Measurements from ENCODE around the gene COASY.
"Not testable (repeated sequence)": the region's sequence is repeated elsewhere in the genome, so short reads cannot be mapped to it uniquely, and the experiment has no call there.

Gene COASY

DNA sequence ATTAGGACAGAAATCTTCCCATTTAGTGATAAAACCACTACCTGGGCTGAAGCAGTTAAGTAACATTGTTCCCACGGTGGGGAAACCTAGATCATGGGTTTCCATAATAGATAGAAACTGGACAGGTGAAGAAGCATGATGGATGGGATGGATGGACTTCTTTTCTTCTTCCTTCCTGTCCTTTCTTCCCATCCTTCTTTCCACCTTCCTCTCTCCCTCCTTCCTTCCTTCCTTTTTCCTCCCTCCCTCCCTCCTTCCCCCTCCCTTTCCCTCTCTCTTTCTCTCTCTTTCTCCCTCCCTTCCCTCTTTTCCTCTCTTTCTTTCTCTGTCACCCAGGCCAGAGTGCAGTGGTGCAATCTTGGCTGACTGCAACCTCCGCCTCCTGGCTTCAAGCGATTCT, 12.5 kb downstream of the COASY start:
- no peak for DNase-seq (ENCODE audit: low read depth)

GRCh38 chr17:42577140-42577531, 15.2 kb downstream of the COASY start:
- no peak for DNase-seq (ENCODE audit: low read depth)

DNA sequence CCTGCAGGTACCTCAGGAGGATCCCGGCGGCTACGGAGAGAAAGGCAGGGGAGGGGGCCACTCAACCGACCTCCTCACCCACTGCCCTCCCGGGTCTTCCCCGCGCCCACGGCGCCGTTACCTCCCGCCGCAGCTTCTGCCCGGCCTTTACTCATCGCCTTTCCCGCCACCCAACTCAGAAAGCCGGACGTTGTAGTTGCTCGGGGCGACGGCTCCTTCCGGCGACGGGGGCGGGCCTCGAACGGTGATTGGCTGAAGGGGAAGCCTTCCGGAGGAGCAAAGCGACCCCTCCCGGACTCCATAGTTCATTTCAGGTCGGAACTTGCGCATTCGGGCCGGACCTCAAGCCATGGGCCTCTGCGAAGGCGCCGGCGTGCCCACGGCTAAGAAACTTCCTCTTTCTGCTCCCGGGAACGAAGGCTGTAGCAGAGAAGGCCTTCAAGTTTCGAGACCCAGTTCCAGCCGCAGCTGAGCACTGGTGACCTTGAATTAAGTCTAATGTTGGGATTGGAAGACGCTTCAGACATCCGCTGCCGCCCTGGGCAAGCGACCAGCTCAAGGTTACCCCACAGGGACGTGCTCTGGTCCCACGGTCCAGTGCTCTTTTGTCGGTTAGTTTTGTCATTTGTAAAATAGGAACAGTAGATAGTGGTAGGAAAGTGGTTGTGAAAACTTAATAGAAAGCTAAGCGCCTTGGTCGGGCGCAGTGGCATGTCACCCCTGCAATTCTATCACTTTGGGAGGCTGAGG, 15.8 kb downstream of the COASY start, which contains the start of gene PSMC3IP:
PSMC3IP (minus strand) TSS at position 198 of the 750 bp plus-strand sequence; CDS start at position 155, 43 bp downstream.
- DNase-seq (ENCODE audit: low read depth), result peak; percentile 84

GRCh38 chr17:42578282-42578869, 16.4 kb downstream of the COASY start:
- peak; percentile 61 for DNase-seq (ENCODE audit: low read depth)

DNA sequence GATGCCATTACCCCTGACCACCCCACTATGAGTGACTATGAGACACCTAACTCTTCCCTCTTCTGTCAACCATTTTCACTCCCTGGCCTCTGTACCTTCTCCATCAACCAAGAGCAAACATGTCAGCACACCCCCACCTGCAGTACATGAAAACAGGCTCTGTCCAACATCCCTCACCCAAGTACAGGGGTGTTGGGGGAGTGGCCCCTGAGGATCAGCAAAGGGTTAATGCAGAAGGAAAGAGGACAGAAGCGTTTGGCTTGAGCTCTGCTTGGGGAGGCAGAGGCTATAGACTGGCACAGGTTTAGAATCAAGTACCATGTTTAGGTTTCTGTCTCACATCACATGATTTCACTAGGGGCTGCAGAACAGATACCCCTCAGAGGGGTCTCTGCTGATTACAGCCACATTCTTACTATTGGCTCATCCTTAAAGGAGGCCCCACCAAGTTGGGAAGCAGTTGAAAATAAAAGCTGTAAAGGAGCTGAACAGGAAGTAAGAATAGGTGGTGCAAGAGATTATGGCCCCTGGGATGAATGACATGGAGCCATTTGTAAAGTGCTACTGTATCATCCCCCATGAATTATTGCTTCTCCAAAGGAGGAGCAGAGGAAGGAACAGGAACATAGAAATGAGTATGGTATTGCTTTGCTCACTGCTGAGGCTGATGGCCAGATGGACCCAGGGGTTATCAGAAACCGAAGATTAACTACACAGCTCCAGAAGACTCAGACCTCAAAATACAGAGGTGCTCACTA, 18.0 kb downstream of the COASY start:
- DNase-seq (ENCODE audit: low read depth), result no peak

GRCh38 chr17:42581744-42582270, 19.9 kb downstream of the COASY start:
- no peak for DNase-seq (ENCODE audit: low read depth)

- DNase-seq (ENCODE audit: low read depth), result no peak
Observed at GRCh38 chr17:42584880-42585279, 22.9 kb downstream of the COASY start.

GRCh38 chr17:42585353-42585752, 23.4 kb downstream of the COASY start:
- no peak for DNase-seq (ENCODE audit: low read depth)

GRCh38 chr17:42586514-42587230, 24.7 kb downstream of the COASY start:
- no peak for DNase-seq (ENCODE audit: low read depth)

DNA sequence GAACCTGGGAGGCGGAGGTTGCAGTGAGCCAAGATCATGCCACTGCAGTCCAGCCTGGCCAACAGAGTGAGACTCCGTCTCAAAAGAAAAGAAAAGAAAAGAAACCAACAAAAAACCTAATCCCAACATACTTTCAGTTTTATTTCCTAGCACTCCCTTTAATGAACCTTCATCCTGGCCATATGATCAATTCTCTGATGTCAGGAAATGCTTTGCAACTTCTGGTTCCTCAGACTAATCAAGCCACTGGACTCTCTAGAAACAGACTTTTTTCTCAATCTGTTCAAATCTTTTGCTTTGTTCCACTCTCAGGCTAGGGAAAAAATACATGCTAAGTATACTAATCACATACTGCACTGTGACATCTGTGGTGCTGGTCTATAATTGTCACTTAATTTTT, 28.9 kb downstream of the COASY start:
- no peak for DNase-seq (ENCODE audit: low read depth)

DNA sequence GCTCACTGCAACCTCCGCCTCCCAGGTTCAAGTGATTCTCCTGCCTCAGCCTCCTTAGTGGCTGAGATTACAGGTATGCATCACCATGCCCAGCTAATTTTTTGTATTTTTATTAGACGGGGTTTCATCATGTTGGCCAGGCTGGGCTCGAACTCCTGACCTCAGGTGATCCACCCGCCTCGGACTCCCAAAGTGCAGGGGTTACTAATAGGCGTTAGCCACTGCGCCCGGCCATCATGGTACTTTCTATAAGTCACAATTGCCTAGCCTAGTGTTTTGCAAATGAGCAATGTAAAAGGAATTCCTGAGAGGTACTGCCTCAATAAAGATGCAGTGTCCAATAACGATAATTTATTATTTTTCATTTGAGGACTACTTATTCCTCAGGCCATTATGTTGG, 29.5 kb downstream of the COASY start:
- DNase-seq (ENCODE audit: low read depth), result no peak

- no peak for DNase-seq (ENCODE audit: low read depth)
Observed at GRCh38 chr17:42596386-42596785, 34.4 kb downstream of the COASY start.

- no peak for DNase-seq (ENCODE audit: low read depth)
Observed at GRCh38 chr17:42598905-42599304, 37.0 kb downstream of the COASY start.

- no peak for DNase-seq (ENCODE audit: low read depth)
Observed at GRCh38 chr17:42603318-42603717, 41.4 kb downstream of the COASY start.

- DNase-seq (ENCODE audit: low read depth), result no peak
Observed at GRCh38 chr17:42607769-42608168, 45.8 kb downstream of the COASY start.

DNA sequence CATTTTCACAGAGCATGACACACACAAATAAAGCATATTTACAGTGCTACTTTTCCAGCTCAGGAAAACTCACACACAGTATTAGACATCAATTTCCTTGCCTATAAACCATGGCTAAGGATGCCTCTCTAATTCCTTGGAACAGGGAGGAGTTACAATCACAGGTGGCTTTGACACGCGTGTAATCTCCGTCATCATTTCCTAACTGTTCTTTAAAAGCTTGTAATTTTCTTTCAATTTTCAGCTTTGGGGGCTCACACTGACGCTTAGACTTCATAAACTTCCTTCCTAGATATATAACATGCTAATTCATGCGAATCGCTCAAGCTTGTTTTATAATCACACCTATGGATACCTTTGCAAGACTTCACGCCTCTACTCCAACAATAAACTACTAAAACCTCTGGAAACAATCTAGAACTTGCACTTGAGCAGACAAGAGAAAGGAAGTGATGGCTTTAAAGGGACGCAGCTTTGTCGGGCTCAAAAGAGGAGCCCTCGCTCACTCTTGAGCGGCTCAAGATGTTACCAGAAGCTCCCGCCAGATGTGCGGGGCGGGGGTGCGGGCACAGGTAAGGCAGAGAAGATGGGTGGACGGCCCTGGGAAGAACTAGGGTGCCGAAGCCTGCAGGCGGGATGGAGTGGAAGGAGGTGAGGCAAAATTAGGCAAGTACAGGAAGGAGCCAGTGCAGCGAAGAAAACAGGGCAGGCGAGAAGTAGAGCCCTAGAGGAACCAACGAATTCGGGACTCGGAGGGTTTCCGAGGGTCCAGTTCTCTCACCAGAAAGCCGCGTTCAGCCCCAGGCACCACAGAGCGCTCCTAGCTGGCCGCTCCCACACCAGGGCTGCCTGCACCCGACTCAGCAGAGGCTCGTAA, 46.6 kb downstream of the COASY start:
- DNase-seq (ENCODE audit: low read depth), result no peak

DNA sequence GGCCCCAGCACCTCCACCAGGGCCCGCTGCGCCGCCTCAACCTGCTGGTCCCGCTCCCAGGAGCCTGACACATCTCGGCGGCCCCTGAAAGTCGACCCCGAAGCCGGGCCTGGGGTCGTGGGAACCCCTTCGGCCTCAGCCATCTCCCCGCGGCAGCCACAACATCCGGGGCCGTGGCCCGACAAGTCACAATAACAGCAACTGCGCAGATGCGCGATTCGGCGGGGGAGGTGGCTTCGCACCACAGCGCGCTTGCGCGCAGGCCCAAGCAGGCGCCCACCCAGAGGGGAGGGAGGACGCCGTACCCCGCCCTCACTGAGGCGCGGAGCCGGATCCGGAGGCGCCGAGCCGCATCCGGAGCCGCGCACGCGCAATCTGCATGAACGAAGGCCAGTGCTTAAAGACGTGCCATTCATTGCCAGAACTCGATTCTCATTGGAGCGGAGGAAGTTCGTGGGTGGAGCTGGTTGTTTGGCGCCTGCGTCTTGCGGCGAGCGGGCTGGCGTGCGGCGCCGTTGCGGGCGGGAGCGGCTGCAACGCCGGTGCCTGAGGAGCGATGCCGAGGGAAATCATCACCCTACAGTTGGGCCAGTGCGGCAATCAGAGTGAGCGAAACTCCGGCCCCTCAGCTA, 47.4 kb downstream of the COASY start, which contains the start of the genes RETREG3 and TUBG1:
RETREG3 (minus strand) TSS at position 193 of the 632 bp plus-strand sequence; CDS start at position 143, 50 bp downstream.
TUBG1 (plus strand) TSS at position 502 of the 632 bp plus-strand sequence; CDS start at position 557, 55 bp downstream.
- peak; percentile 97 for DNase-seq (ENCODE audit: low read depth)

GRCh38 chr17:42609814-42610801, 48.2 kb downstream of the COASY start:
- DNase-seq (ENCODE audit: low read depth), result not testable (repeated sequence)

DNA sequence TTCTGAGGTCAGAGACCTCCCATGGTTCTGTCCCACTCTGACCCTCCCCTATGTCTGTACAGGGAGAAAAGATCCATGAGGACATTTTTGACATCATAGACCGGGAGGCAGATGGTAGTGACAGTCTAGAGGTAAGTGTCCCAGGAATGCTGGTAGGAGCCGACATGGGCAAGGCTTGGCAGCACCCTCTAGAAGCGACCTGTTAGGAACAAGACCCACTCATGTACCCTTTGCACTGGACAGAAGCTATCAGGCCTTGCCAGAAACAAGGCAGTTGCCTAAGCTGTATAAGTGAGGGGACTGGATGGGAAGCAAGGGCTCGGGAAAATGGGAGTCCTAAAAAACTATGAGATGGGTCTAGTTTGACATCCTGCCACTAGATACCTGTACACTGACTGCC, 50.1 kb downstream of the COASY start:
- no peak for DNase-seq (ENCODE audit: low read depth)
